KOPT-K1 (cell line): ENCODE measurements around the gene MTFR1L.

Experiments
- H3K27ac ChIP-seq: fragments of 200-600 bp; sonication (generic); 2 replicates; pipeline ENCODE4 v1.5.1; 2016; ENCODE audit warnings: antibody characterized with exemption, mild to moderate bottlenecking, low read depth, low read length; ENCODE audit not compliant: poor library complexity, severe bottlenecking
- H3K36me3 ChIP-seq: fragments of 200-600 bp; sonication (generic); 2 replicates; pipeline ENCODE4 v1.5.1; 2017; ENCODE audit warnings: antibody characterized with exemption, mild to moderate bottlenecking, low read length, moderate library complexity; ENCODE audit not compliant: insufficient read depth
- H3K9me3 ChIP-seq: fragments of 200-600 bp; sonication (generic); 2 replicates; pipeline ENCODE4 v1.5.1; 2017; ENCODE audit warnings: antibody characterized with exemption, low read length, mild to moderate bottlenecking; ENCODE audit not compliant: insufficient read depth, poor library complexity, severe bottlenecking

MTFR1L gene

GRCh38 chr1:25784575-25785051 is 35.1 kb upstream of the MTFR1L start:
- Histone ChIP-seq H3K9me3 (no peaks in the 10 kb centered on the region), H3K27ac (no peak overlapping the region), H3K36me3 (no peaks in the 10 kb centered on the region)

- no peaks in the 10 kb centered on the region for H3K9me3 ChIP-seq
- no peak overlapping the region for H3K27ac ChIP-seq
- H3K36me3 ChIP-seq, result no peaks in the 10 kb centered on the region
Measured at GRCh38 chr1:25785333-25786067, 34.3 kb upstream of the MTFR1L start.

- Histone ChIP-seq H3K9me3 (no peaks in the 10 kb centered on the region), H3K36me3 (no peaks in the 10 kb centered on the region), H3K27ac (no peak overlapping the region)
Measured at GRCh38 chr1:25786887-25787759, 32.6 kb upstream of the MTFR1L start.

GRCh38 chr1:25787760-25788166 is 32.0 kb upstream of the MTFR1L start:
- Histone ChIP-seq H3K9me3 (no peaks in the 10 kb centered on the region), H3K36me3 (no peaks in the 10 kb centered on the region), H3K27ac (no peak overlapping the region)

DNA sequence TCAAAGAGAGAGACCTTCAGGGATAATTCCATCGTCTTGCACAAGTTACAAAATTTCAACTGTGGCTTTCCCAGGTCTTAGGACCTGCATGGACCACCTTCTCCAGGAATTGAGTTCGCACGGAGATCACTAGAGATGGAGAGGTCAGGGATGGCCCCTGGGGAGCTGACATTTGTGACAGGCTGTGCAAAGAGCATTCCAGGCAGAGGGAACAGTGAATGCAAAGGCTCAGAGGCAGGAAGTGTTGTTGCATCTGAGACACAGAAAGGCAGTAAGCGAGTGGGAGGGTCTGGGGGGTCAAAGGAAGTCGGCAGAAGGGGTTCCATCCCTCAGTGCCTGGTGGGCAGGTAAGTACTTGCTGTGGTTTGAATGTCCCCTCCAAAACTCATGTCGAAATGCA is 29.3 kb upstream of the MTFR1L start:
- no peaks in the 10 kb centered on the region for H3K9me3 ChIP-seq
- H3K36me3 ChIP-seq, result no peaks in the 10 kb centered on the region
- H3K27ac ChIP-seq, result no peak overlapping the region

- no peaks in the 10 kb centered on the region for H3K36me3 ChIP-seq
- H3K27ac ChIP-seq, result no peak overlapping the region
- no peaks in the 10 kb centered on the region for H3K9me3 ChIP-seq
Measured at GRCh38 chr1:25792115-25792514, 27.6 kb upstream of the MTFR1L start.

GRCh38 chr1:25793585-25794170 is 26.1 kb upstream of the MTFR1L start:
- Histone ChIP-seq H3K36me3 (no peaks in the 10 kb centered on the region), H3K9me3 (no peaks in the 10 kb centered on the region), H3K27ac (no peak overlapping the region)

- Histone ChIP-seq H3K27ac (no peak overlapping the region), H3K9me3 (no peaks in the 10 kb centered on the region), H3K36me3 (no peaks in the 10 kb centered on the region)
Measured at GRCh38 chr1:25794325-25794724, 25.4 kb upstream of the MTFR1L start.

- H3K27ac ChIP-seq, result no peak overlapping the region
- no peaks in the 10 kb centered on the region for H3K9me3 ChIP-seq
- no peaks in the 10 kb centered on the region for H3K36me3 ChIP-seq
Measured at GRCh38 chr1:25795211-25795610, 24.5 kb upstream of the MTFR1L start.

GRCh38 chr1:25795946-25796810 is 23.6 kb upstream of the MTFR1L start:
- no peak overlapping the region for H3K27ac ChIP-seq
- no peaks in the 10 kb centered on the region for H3K9me3 ChIP-seq
- H3K36me3 ChIP-seq, result no peaks in the 10 kb centered on the region

DNA sequence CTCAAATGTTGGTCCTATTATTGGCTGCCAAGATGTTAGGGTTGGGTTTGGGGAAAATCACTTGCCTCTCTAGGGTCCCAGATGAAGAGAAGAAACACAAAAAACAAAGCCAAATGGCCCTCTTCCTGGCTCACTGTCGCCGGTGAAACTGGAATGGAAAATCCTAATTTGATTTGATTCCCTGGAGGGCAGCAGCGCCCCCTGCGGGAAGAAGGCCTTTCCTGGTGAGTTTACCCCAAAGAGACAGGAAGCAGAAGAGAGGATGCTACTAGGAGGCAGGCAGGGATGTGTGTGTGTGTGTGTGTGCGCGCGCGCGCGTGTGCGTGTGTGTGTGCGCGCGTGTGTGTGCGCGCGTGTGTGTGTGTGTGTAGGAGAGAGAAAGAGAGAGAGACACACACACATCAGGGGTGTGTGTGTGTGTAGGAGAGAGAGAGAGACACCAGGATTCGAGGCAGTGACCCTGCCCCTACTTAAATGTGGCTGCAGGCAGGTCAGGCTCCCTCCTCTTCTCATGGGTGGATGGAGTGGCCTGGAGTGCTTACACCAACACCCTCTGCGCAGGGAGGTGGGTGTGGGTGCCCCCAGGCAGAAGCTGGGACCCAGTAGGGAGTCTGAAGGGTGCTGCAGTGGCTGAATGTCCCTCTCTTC is 22.8 kb upstream of the MTFR1L start:
- Histone ChIP-seq H3K9me3 (no peaks in the 10 kb centered on the region), H3K36me3 (no peaks in the 10 kb centered on the region), H3K27ac (no peak overlapping the region)

- Histone ChIP-seq H3K9me3 (no peaks in the 10 kb centered on the region), H3K27ac (no peak overlapping the region), H3K36me3 (no peaks in the 10 kb centered on the region)
Measured at GRCh38 chr1:25797939-25798338, 21.8 kb upstream of the MTFR1L start.

- no peak overlapping the region for H3K27ac ChIP-seq
- no peaks in the 10 kb centered on the region for H3K36me3 ChIP-seq
- no peaks in the 10 kb centered on the region for H3K9me3 ChIP-seq
Measured at GRCh38 chr1:25798666-25799351, 20.9 kb upstream of the MTFR1L start.
